Neuronal stem cell (in vitro differentiated cells): ENCODE measurements around the gene FANCL.

Experiments
- DNase-seq: peaks from one replicate; pipeline ENCODE4 v3.0.0-alpha.2; 2013; ENCODE audit warnings: low spot score
- H2AFZ ChIP-seq: one replicate; pipeline ENCODE4 v1.6.1; 2013; ENCODE audit warnings: mild to moderate bottlenecking, low read length, inconsistent platforms
- H2AK5ac ChIP-seq: 2 replicates; pipeline ENCODE4 v1.6.1; 2013; ENCODE audit warnings: low read depth, mild to moderate bottlenecking, inconsistent platforms, low read length, moderate library complexity, mixed read lengths
- H2BK120ac ChIP-seq: 2 replicates; pipeline ENCODE4 v1.6.1; 2013; ENCODE audit warnings: low read depth, mild to moderate bottlenecking, inconsistent platforms, low read length, moderate library complexity, mixed read lengths
- H2BK12ac ChIP-seq: one replicate; pipeline ENCODE4 v1.6.1; 2013; ENCODE audit warnings: low read length, inconsistent platforms
- H2BK15ac ChIP-seq: 2 replicates; pipeline ENCODE4 v1.6.1; 2013; ENCODE audit warnings: mild to moderate bottlenecking, low read length, inconsistent platforms, mixed read lengths
- H2BK5ac ChIP-seq: one replicate; pipeline ENCODE4 v1.6.1; 2013; ENCODE audit warnings: inconsistent platforms, mild to moderate bottlenecking, low read length, moderate library complexity
- H3K14ac ChIP-seq: one replicate; pipeline ENCODE4 v1.6.1; 2013; ENCODE audit warnings: low read length, inconsistent platforms
- H3K18ac ChIP-seq: 2 replicates; pipeline ENCODE4 v1.6.1; 2013; ENCODE audit warnings: low read length, inconsistent platforms
- H3K23ac ChIP-seq: 2 replicates; pipeline ENCODE4 v1.6.1; 2013; ENCODE audit warnings: low read depth, mild to moderate bottlenecking, mixed read lengths, low read length, inconsistent platforms; ENCODE audit not compliant: poor library complexity
- H3K27ac ChIP-seq: replicated peaks from 3 replicates; pipeline ENCODE4 v1.5.1; 2013; ENCODE audit warnings: low read length, inconsistent platforms
- H3K27me3 ChIP-seq, 3 experiments: 2 replicates each; pipeline ENCODE4 v1.6.1; 2013; ENCODE audit warnings: low read length in 3 of 3, mild to moderate bottlenecking in 2 of 3, inconsistent platforms in 1 of 3, low read depth in 1 of 3, mixed read lengths in 1 of 3, moderate library complexity in 1 of 3; ENCODE audit not compliant: control insufficient read depth in 3 of 3, insufficient read depth in 3 of 3
- H3K36me3 ChIP-seq, 2 donors: replicated peaks in 1 of 2; 2 replicates each; pipeline ENCODE4 v1.6.1; 2013; ENCODE audit warnings: low read length in 2 of 2; ENCODE audit not compliant: control insufficient read depth in 2 of 2, insufficient read depth in 2 of 2
- H3K4ac ChIP-seq: 2 replicates; pipeline ENCODE4 v1.6.1; 2013; ENCODE audit warnings: inconsistent platforms, mild to moderate bottlenecking, low read length, moderate library complexity
- H3K4me1 ChIP-seq, 2 donors: 1 replicate in 1 of 2; 2 replicates in 1 of 2; pipeline ENCODE4 v1.6.1; 2013; ENCODE audit warnings: low read length in 2 of 2, low read depth in 1 of 2; ENCODE audit not compliant: control insufficient read depth in 2 of 2, insufficient read depth in 1 of 2
- H3K4me2 ChIP-seq: one replicate; pipeline ENCODE4 v1.6.1; 2013; ENCODE audit warnings: mild to moderate bottlenecking, low read length, inconsistent platforms; ENCODE audit not compliant: insufficient read depth, poor library complexity, severe bottlenecking
- H3K4me3 ChIP-seq, 2 donors: 2 replicates each; pipeline ENCODE4 v1.5.1; 2013; ENCODE audit warnings: low read length in 2 of 2, mild to moderate bottlenecking in 2 of 2, inconsistent platforms in 1 of 2, moderate library complexity in 1 of 2
- H3K79me1 ChIP-seq: one replicate; pipeline ENCODE4 v1.6.1; 2013; ENCODE audit warnings: low read depth, mild to moderate bottlenecking, inconsistent platforms, low read length, moderate library complexity
- H3K9ac ChIP-seq: one replicate; pipeline ENCODE4 v1.6.1; 2013; ENCODE audit warnings: mild to moderate bottlenecking, low read depth, low read length, inconsistent platforms; ENCODE audit not compliant: poor library complexity
- H3K9me3 ChIP-seq, 2 donors: replicated peaks in 1 of 2; 2 replicates each; pipeline versions ENCODE3 to v1.6.1; 2013; ENCODE audit warnings: low read length in 2 of 2, mild to moderate bottlenecking in 2 of 2, inconsistent platforms in 1 of 2, low read depth in 1 of 2, mixed read lengths in 1 of 2, moderate library complexity in 1 of 2; ENCODE audit not compliant: control insufficient read depth in 2 of 2, insufficient read depth in 1 of 2
- H4K8ac ChIP-seq: one replicate; pipeline ENCODE4 v1.6.1; 2013; ENCODE audit warnings: low read depth, mild to moderate bottlenecking, inconsistent platforms, low read length, moderate library complexity
- H4K91ac ChIP-seq: one replicate; pipeline ENCODE4 v1.6.1; 2013; ENCODE audit warnings: low read length, low read depth, mild to moderate bottlenecking, inconsistent platforms; ENCODE audit not compliant: poor library complexity
- WGBS, 2 donors: extraction: QIAGEN DNeasy Blood & Tissue Kit; methylation state at CpG; one replicate each; pipeline ENCODE4 v1.1.7; 2013; ENCODE audit warnings: missing lambda C conversion rate in 2 of 2, mixed read lengths in 1 of 2; ENCODE audit not compliant: insufficient read length in 2 of 2, insufficient replicate concordance in 1 of 2; ENCODE audit errors: extremely low coverage in 2 of 2; 5-methylcytosine and 5-hydroxymethylcytosine counted together

Gene FANCL

GRCh38 chr2:58271826-58272225 lies 30.7 kb upstream of the FANCL start:
- H2BK15ac ChIP-seq, result no peak overlapping the region
- no peak overlapping the region for H3K23ac ChIP-seq
- no peak overlapping the region for H3K14ac ChIP-seq
- no peak overlapping the region for H4K91ac ChIP-seq
- H2BK120ac ChIP-seq, result no peak overlapping the region
- no peak overlapping the region for H3K4me2 ChIP-seq
- H3K9ac ChIP-seq, result no peak overlapping the region
- H4K8ac ChIP-seq, result no peak overlapping the region
- no peak overlapping the region for H3K4ac ChIP-seq
- H3K4me3 ChIP-seq, result no peak overlapping the region
- H2AK5ac ChIP-seq, result no peak overlapping the region
- H3K4me1 ChIP-seq, result no peaks in the 10 kb centered on the region
- H3K27ac ChIP-seq, result no peak overlapping the region
- no peaks in the 10 kb centered on the region for H3K79me1 ChIP-seq
- H3K27me3 ChIP-seq, result no peaks in the 10 kb centered on the region
- no peaks in the 10 kb centered on the region for H3K36me3 ChIP-seq
- H2BK5ac ChIP-seq, result no peak overlapping the region
- no peak overlapping the region for H2BK12ac ChIP-seq
- DNase-seq, result no peak
- no peak overlapping the region for H2AFZ ChIP-seq
- no peaks in the 10 kb centered on the region for H3K9me3 ChIP-seq
- no peak overlapping the region for H3K18ac ChIP-seq
- WGBS, 2 donors, result no CpG with 5 or more reads among the region's 1 CpG

DNA sequence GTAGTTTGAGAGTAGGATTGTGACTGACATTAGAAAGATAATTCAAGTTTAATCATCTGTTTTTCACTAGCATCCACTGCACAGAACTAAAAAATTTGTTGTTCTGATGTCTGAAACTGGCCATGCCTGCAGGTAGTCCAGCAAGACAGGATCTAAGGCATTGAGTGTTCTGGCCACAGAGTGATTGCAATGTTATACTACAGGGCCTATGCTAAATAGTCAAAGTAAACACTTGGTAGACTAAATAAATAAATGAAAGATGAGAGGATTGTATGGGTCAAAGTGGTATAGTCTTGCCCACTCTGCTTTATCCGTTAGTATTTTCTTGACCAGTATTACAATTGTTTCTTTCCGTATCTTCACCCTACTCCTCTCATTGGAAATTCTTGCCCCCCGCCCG lies 27.6 kb upstream of the FANCL start:
- no peak overlapping the region for H4K8ac ChIP-seq
- H3K4me1 ChIP-seq, result no peaks in the 10 kb centered on the region
- H4K91ac ChIP-seq, result no peak overlapping the region
- H3K9me3 ChIP-seq, result no peaks in the 10 kb centered on the region
- no peak overlapping the region for H3K9ac ChIP-seq
- no peak overlapping the region for H3K4ac ChIP-seq
- no peaks in the 10 kb centered on the region for H3K79me1 ChIP-seq
- H2AK5ac ChIP-seq, result no peak overlapping the region
- no peak overlapping the region for H3K14ac ChIP-seq
- DNase-seq, result no peak
- no peak overlapping the region for H2BK15ac ChIP-seq
- no peak overlapping the region for H3K23ac ChIP-seq
- no peak overlapping the region for H3K4me3 ChIP-seq
- no peak overlapping the region for H3K4me2 ChIP-seq
- no peaks in the 10 kb centered on the region for H3K36me3 ChIP-seq
- H2BK12ac ChIP-seq, result no peak overlapping the region
- WGBS, 2 donors, result no CpG with 5 or more reads among the region's 4 CpGs
- no peak overlapping the region for H2AFZ ChIP-seq
- no peaks in the 10 kb centered on the region for H3K27me3 ChIP-seq
- no peak overlapping the region for H2BK5ac ChIP-seq
- H3K27ac ChIP-seq, result no peak overlapping the region
- no peak overlapping the region for H3K18ac ChIP-seq
- no peak overlapping the region for H2BK120ac ChIP-seq

GRCh38 chr2:58266211-58266610 lies 25.1 kb upstream of the FANCL start:
- H3K36me3 ChIP-seq, result no peaks in the 10 kb centered on the region
- H3K4me3 ChIP-seq, result no peak overlapping the region
- no peak overlapping the region for H4K91ac ChIP-seq
- no peak overlapping the region for H3K23ac ChIP-seq
- no peak overlapping the region for H3K4me2 ChIP-seq
- H2BK15ac ChIP-seq, result no peak overlapping the region
- H4K8ac ChIP-seq, result no peak overlapping the region
- no peaks in the 10 kb centered on the region for H3K79me1 ChIP-seq
- H3K27ac ChIP-seq, result no peak overlapping the region
- no peak overlapping the region for H3K9ac ChIP-seq
- no peak overlapping the region for H2BK12ac ChIP-seq
- no peak overlapping the region for H2AK5ac ChIP-seq
- no peaks in the 10 kb centered on the region for H3K4me1 ChIP-seq
- WGBS, 2 donors, result no CpG with 5 or more reads among the region's 2 CpGs
- no peak overlapping the region for H2AFZ ChIP-seq
- H2BK120ac ChIP-seq, result no peak overlapping the region
- H3K9me3 ChIP-seq, result no peaks in the 10 kb centered on the region
- no peak for DNase-seq
- H3K4ac ChIP-seq, result no peak overlapping the region
- H3K14ac ChIP-seq, result no peak overlapping the region
- no peak overlapping the region for H3K18ac ChIP-seq
- H2BK5ac ChIP-seq, result no peak overlapping the region
- H3K27me3 ChIP-seq, result no peaks in the 10 kb centered on the region

DNA sequence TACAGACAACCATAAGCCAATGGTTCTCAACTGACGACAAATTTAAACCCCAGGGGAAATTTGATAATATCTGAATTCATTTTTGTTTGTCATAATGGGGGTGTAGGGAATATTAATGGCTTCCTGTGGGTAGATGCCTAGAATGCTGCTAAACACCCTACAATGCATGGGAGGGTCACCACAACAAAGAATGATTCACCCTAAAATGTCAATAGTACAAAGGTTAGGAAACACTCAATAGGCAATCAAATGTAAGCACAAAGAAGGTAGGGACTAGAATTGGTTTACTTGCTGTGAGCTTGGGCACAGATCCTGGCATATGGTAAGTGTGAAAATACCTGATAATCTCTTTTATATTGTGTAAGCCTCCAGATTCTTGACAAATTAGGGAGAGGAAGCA lies 20.1 kb upstream of the FANCL start:
- no peaks in the 10 kb centered on the region for H3K4me1 ChIP-seq
- H3K18ac ChIP-seq, result no peak overlapping the region
- H3K23ac ChIP-seq, result no peak overlapping the region
- H2BK15ac ChIP-seq, result no peak overlapping the region
- WGBS, 2 donors, result no CpG with 5 or more reads among the region's 1 CpG
- no peak overlapping the region for H2AFZ ChIP-seq
- no peak overlapping the region for H2BK120ac ChIP-seq
- no peaks in the 10 kb centered on the region for H3K27me3 ChIP-seq
- no peak overlapping the region for H2BK12ac ChIP-seq
- H4K8ac ChIP-seq, result no peak overlapping the region
- H3K14ac ChIP-seq, result no peak overlapping the region
- H2BK5ac ChIP-seq, result no peak overlapping the region
- H3K4me2 ChIP-seq, result no peak overlapping the region
- H3K9me3 ChIP-seq, result no peaks in the 10 kb centered on the region
- no peak overlapping the region for H3K27ac ChIP-seq
- DNase-seq, result no peak
- H3K4me3 ChIP-seq, result no peak overlapping the region
- no peak overlapping the region for H4K91ac ChIP-seq
- no peak overlapping the region for H3K4ac ChIP-seq
- no peak overlapping the region for H3K9ac ChIP-seq
- no peaks in the 10 kb centered on the region for H3K79me1 ChIP-seq
- H3K36me3 ChIP-seq, result no peaks in the 10 kb centered on the region
- H2AK5ac ChIP-seq, result no peak overlapping the region
